ENCODE measurements around the gene COG2. TPM values are rescaled to one million over a fixed set of nuclear protein-coding genes. Genes with fewer than 3 reads are reported as not detected.
A peak's percentile ranks its signal among the peaks of the same experiment; 100 is the strongest.

The COG2 gene
- polyA plus RNA-seq (2013, experiment 1 of 2): 18.8 TPM
- polyA plus RNA-seq (2013, experiment 2 of 2): 18.5 TPM

GRCh38 chr1:230642263-230642959, at the start of gene COG2:
TSS of gene COG2 (plus strand) at chr1:230642481. CDS start at chr1:230642607, 126 bp downstream.
- Histone ChIP-seq H2BK5ac (ENCODE audit: low read length) (peak within 1 kb of the TSS; percentile 85), H3K27ac (replicated peaks; ENCODE audit: low read length) (peak within 1 kb of the TSS; percentile 50)

GRCh38 chr1:230592848-230593414, 49.4 kb upstream of the COG2 start:
- H3K79me1 ChIP-seq (ENCODE audit: low read depth, low read length): no peaks in the 10 kb centered on the region
- no peak overlapping the region for H3K4me3 ChIP-seq (ENCODE audit: low read length in 2 of 2)
- no peak overlapping the region for H2AK5ac ChIP-seq (ENCODE audit: low read depth, low read length)
- no peak overlapping the region for H3K14ac ChIP-seq (ENCODE audit: low read length)
- no peak overlapping the region for H2BK5ac ChIP-seq (ENCODE audit: low read length)
- no peaks in the 10 kb centered on the region for H3K36me3 ChIP-seq (replicated peaks in 1 of 2; ENCODE audit: control insufficient read depth in 2 of 2, insufficient read depth in 2 of 2, low read length in 2 of 2)
- H3K9me3 ChIP-seq (replicated peaks in 1 of 2; ENCODE audit: control insufficient read depth in 2 of 2, insufficient read depth in 1 of 2, low read depth in 1 of 2, low read length in 2 of 2): peaks cover 0 to 4% of the 10 kb centered on the region in 2 donors
- no peak overlapping the region for H2BK15ac ChIP-seq (ENCODE audit: low read length)
- no CpG with 5 or more reads among the region's 2 CpGs for WGBS, 2 donors (ENCODE audit: extremely low coverage in 2 of 2, insufficient read length in 2 of 2, insufficient replicate concordance in 1 of 2)
- H3K4ac ChIP-seq (ENCODE audit: low read length): no peak overlapping the region
- H4K91ac ChIP-seq (ENCODE audit: low read depth, low read length, poor library complexity): no peak overlapping the region
- no peaks in the 10 kb centered on the region for H3K4me1 ChIP-seq (ENCODE audit: control insufficient read depth in 2 of 2, insufficient read depth in 1 of 2, low read depth in 1 of 2, low read length in 2 of 2)
- DNase-seq (ENCODE audit: low spot score): no peak
- no peak overlapping the region for H2BK12ac ChIP-seq (ENCODE audit: low read length)
- no peak overlapping the region for H4K8ac ChIP-seq (ENCODE audit: low read depth, low read length)
- no peak overlapping the region for H3K18ac ChIP-seq (ENCODE audit: low read length)
- H3K27me3 ChIP-seq (ENCODE audit: control insufficient read depth in 3 of 3, insufficient read depth in 3 of 3, low read depth in 1 of 3, low read length in 3 of 3): peaks cover 0 to 3% (median 0%) of the 10 kb centered on the region in 3 experiments
- no peak overlapping the region for H3K4me2 ChIP-seq (ENCODE audit: insufficient read depth, low read length, poor library complexity, severe bottlenecking)
- no peak overlapping the region for H2BK120ac ChIP-seq (ENCODE audit: low read depth, low read length)
- no peak overlapping the region for H3K23ac ChIP-seq (ENCODE audit: low read depth, low read length, poor library complexity)
- H2AFZ ChIP-seq (ENCODE audit: low read length): no peak overlapping the region
- no peak overlapping the region for H3K27ac ChIP-seq (replicated peaks; ENCODE audit: low read length)
- no peak overlapping the region for H3K9ac ChIP-seq (ENCODE audit: low read depth, low read length, poor library complexity)

More at GRCh38 chr1:230642263-230642959, at the start of gene COG2:
- Histone ChIP-seq H2AFZ (ENCODE audit: low read length) (peak within 1 kb of the TSS; percentile 90), H2BK15ac (ENCODE audit: low read length) (peak within 1 kb of the TSS; percentile 31), H3K9me3 (replicated peaks in 1 of 2; ENCODE audit: control insufficient read depth in 2 of 2, insufficient read depth in 1 of 2, low read depth in 1 of 2, low read length in 2 of 2) (no peaks in the 10 kb centered on the region), H3K36me3 (replicated peaks in 1 of 2; ENCODE audit: control insufficient read depth in 2 of 2, insufficient read depth in 2 of 2, low read length in 2 of 2) (peaks cover 2 to 10% of the 10 kb centered on the region in 2 donors), H4K91ac (ENCODE audit: low read depth, low read length, poor library complexity) (no peak within 1 kb of the TSS), H2BK120ac (ENCODE audit: low read depth, low read length) (no peak within 1 kb of the TSS), H2BK12ac (ENCODE audit: low read length) (peak within 1 kb of the TSS; percentile 52), H3K14ac (ENCODE audit: low read length) (peak within 1 kb of the TSS; percentile 9), H3K27me3 (ENCODE audit: control insufficient read depth in 3 of 3, insufficient read depth in 3 of 3, low read depth in 1 of 3, low read length in 3 of 3) (peaks cover 0 to 20% (median 0%) of the 10 kb centered on the region in 3 experiments), H3K23ac (ENCODE audit: low read depth, low read length, poor library complexity) (peak within 1 kb of the TSS; percentile 85), H3K4ac (ENCODE audit: low read length) (no peak within 1 kb of the TSS), H3K4me2 (ENCODE audit: insufficient read depth, low read length, poor library complexity, severe bottlenecking) (peak within 1 kb of the TSS; percentile 85), H3K79me1 (ENCODE audit: low read depth, low read length) (peaks cover 9% of the 10 kb centered on the region), H2AK5ac (ENCODE audit: low read depth, low read length) (peak within 1 kb of the TSS; percentile 66), H4K8ac (ENCODE audit: low read depth, low read length) (no peak within 1 kb of the TSS), H3K4me1 (ENCODE audit: control insufficient read depth in 2 of 2, insufficient read depth in 1 of 2, low read depth in 1 of 2, low read length in 2 of 2) (peaks cover 6 to 10% of the 10 kb centered on the region in 2 donors), H3K18ac (ENCODE audit: low read length) (peak within 1 kb of the TSS; percentile 96), H3K9ac (ENCODE audit: low read depth, low read length, poor library complexity) (peak within 1 kb of the TSS; percentile 97), H3K4me3 (ENCODE audit: low read length in 2 of 2) (peak within 1 kb of the TSS; percentile 60 to 90)
- no CpG with 5 or more reads among the region's 62 CpGs for WGBS, 2 donors (ENCODE audit: extremely low coverage in 2 of 2, insufficient read length in 2 of 2, insufficient replicate concordance in 1 of 2)
- DNase-seq (ENCODE audit: low spot score): peak; percentile 94

GRCh38 chr1:230594214-230594773, 48.0 kb upstream of the COG2 start:
- Histone ChIP-seq H2AFZ (ENCODE audit: low read length) (no peak overlapping the region), H4K91ac (ENCODE audit: low read depth, low read length, poor library complexity) (no peak overlapping the region)

GRCh38 chr1:230595181-230595580, 47.1 kb upstream of the COG2 start:
- no CpG with 5 or more reads among the region's 2 CpGs for WGBS, 2 donors (ENCODE audit: extremely low coverage in 2 of 2, insufficient read length in 2 of 2, insufficient replicate concordance in 1 of 2)
- Histone ChIP-seq H3K23ac (ENCODE audit: low read depth, low read length, poor library complexity) (no peak overlapping the region), H3K4me2 (ENCODE audit: insufficient read depth, low read length, poor library complexity, severe bottlenecking) (no peak overlapping the region), H2BK15ac (ENCODE audit: low read length) (no peak overlapping the region), H3K14ac (ENCODE audit: low read length) (no peak overlapping the region), H2BK5ac (ENCODE audit: low read length) (no peak overlapping the region), H3K4ac (ENCODE audit: low read length) (no peak overlapping the region), H3K79me1 (ENCODE audit: low read depth, low read length) (no peaks in the 10 kb centered on the region), H3K9ac (ENCODE audit: low read depth, low read length, poor library complexity) (no peak overlapping the region), H3K4me3 (ENCODE audit: low read length in 2 of 2) (no peak overlapping the region), H2AK5ac (ENCODE audit: low read depth, low read length) (no peak overlapping the region), H3K36me3 (replicated peaks in 1 of 2; ENCODE audit: control insufficient read depth in 2 of 2, insufficient read depth in 2 of 2, low read length in 2 of 2) (no peaks in the 10 kb centered on the region), H3K4me1 (ENCODE audit: control insufficient read depth in 2 of 2, insufficient read depth in 1 of 2, low read depth in 1 of 2, low read length in 2 of 2) (peaks cover 0 to 2% of the 10 kb centered on the region in 2 donors), H3K27me3 (ENCODE audit: control insufficient read depth in 3 of 3, insufficient read depth in 3 of 3, low read depth in 1 of 3, low read length in 3 of 3) (peaks cover 0 to 3% (median 0%) of the 10 kb centered on the region in 3 experiments), H3K9me3 (replicated peaks in 1 of 2; ENCODE audit: control insufficient read depth in 2 of 2, insufficient read depth in 1 of 2, low read depth in 1 of 2, low read length in 2 of 2) (peaks cover 0 to 2% of the 10 kb centered on the region in 2 donors), H2BK120ac (ENCODE audit: low read depth, low read length) (no peak overlapping the region), H3K18ac (ENCODE audit: low read length) (no peak overlapping the region), H2BK12ac (ENCODE audit: low read length) (no peak overlapping the region), H2AFZ (ENCODE audit: low read length) (no peak overlapping the region), H3K27ac (replicated peaks; ENCODE audit: low read length) (no peak overlapping the region), H4K91ac (ENCODE audit: low read depth, low read length, poor library complexity) (no peak overlapping the region), H4K8ac (ENCODE audit: low read depth, low read length) (no peak overlapping the region)
- no peak for DNase-seq (ENCODE audit: low spot score)

More at GRCh38 chr1:230594214-230594773, 48.0 kb upstream of the COG2 start:
- Histone ChIP-seq H3K14ac (ENCODE audit: low read length) (no peak overlapping the region), H3K9ac (ENCODE audit: low read depth, low read length, poor library complexity) (no peak overlapping the region), H3K36me3 (replicated peaks in 1 of 2; ENCODE audit: control insufficient read depth in 2 of 2, insufficient read depth in 2 of 2, low read length in 2 of 2) (no peaks in the 10 kb centered on the region), H2BK120ac (ENCODE audit: low read depth, low read length) (no peak overlapping the region), H3K23ac (ENCODE audit: low read depth, low read length, poor library complexity) (no peak overlapping the region), H2AK5ac (ENCODE audit: low read depth, low read length) (no peak overlapping the region), H3K27ac (replicated peaks; ENCODE audit: low read length) (no peak overlapping the region), H3K4me1 (ENCODE audit: control insufficient read depth in 2 of 2, insufficient read depth in 1 of 2, low read depth in 1 of 2, low read length in 2 of 2) (peaks cover 0 to 2% of the 10 kb centered on the region in 2 donors), H3K4ac (ENCODE audit: low read length) (no peak overlapping the region), H4K8ac (ENCODE audit: low read depth, low read length) (no peak overlapping the region), H3K9me3 (replicated peaks in 1 of 2; ENCODE audit: control insufficient read depth in 2 of 2, insufficient read depth in 1 of 2, low read depth in 1 of 2, low read length in 2 of 2) (no peaks in the 10 kb centered on the region), H3K4me3 (ENCODE audit: low read length in 2 of 2) (no peak overlapping the region), H3K27me3 (ENCODE audit: control insufficient read depth in 3 of 3, insufficient read depth in 3 of 3, low read depth in 1 of 3, low read length in 3 of 3) (peaks cover 0 to 3% (median 0%) of the 10 kb centered on the region in 3 experiments), H3K79me1 (ENCODE audit: low read depth, low read length) (no peaks in the 10 kb centered on the region), H2BK12ac (ENCODE audit: low read length) (no peak overlapping the region), H3K18ac (ENCODE audit: low read length) (no peak overlapping the region), H3K4me2 (ENCODE audit: insufficient read depth, low read length, poor library complexity, severe bottlenecking) (no peak overlapping the region), H2BK5ac (ENCODE audit: low read length) (no peak overlapping the region), H2BK15ac (ENCODE audit: low read length) (no peak overlapping the region)
- no CpG with 5 or more reads among the region's 1 CpG for WGBS, 2 donors (ENCODE audit: extremely low coverage in 2 of 2, insufficient read length in 2 of 2, insufficient replicate concordance in 1 of 2)
- no peak for DNase-seq (ENCODE audit: low spot score)

Measured in neuronal stem cell (in vitro differentiated cells).